Left renal cortex interstitium (tissue), 4 donors: ENCODE results near the gene PRKG1. TPM values are rescaled to one million over a fixed set of nuclear protein-coding genes. Genes with fewer than 3 reads are reported as not detected.
"Not testable (repeated sequence)": the region's sequence is repeated elsewhere in the genome, so short reads cannot be mapped to it uniquely, and the experiment has no call there.

Source experiments
- DNase-seq, 4 donors: peaks; one replicate each; pipeline ENCODE4 v3.0.0-alpha.2; 2013; ENCODE audit warnings: low read depth in 4 of 4, low spot score in 2 of 4, missing footprints in 1 of 4
- polyA plus RNA-seq, 4 donors: library from polyadenylated mRNA; unstranded; fragments of 120-200 nt; gene quantifications; one replicate each; pipeline ENCODE4 v1.2.1, GENCODE V29; 2013; ENCODE audit not compliant: insufficient read length in 4 of 4

Gene PRKG1
- polyA plus RNA-seq, 4 donors = 12.3 to 14.3 (median 13.4) TPM

GRCh38 chr10:51672039-51672535, 597.8 kb downstream of the PRKG1 start:
- no peak for DNase-seq

- no peak for DNase-seq
Measured at GRCh38 chr10:51675088-51675487, 600.8 kb downstream of the PRKG1 start.

GRCh38 chr10:51679841-51680240, 605.6 kb downstream of the PRKG1 start:
- DNase-seq = no peak

- DNase-seq = no peak
Measured at GRCh38 chr10:51683031-51683691, 608.9 kb downstream of the PRKG1 start.

- DNase-seq = no peak
Measured at GRCh38 chr10:51685768-51686167, 611.5 kb downstream of the PRKG1 start.

- DNase-seq = no peak
Measured at GRCh38 chr10:51687296-51687695, 613.0 kb downstream of the PRKG1 start.

- DNase-seq = not testable (repeated sequence)
Measured at GRCh38 chr10:51688826-51689225, 614.5 kb downstream of the PRKG1 start.

GRCh38 chr10:51689536-51689935, 615.2 kb downstream of the PRKG1 start:
- DNase-seq = no peak

GRCh38 chr10:51691135-51691534, 616.8 kb downstream of the PRKG1 start:
- DNase-seq = no peak

- DNase-seq = no peak
Measured at GRCh38 chr10:51694086-51694768, 619.9 kb downstream of the PRKG1 start.

GRCh38 chr10:51696251-51696650, 622.0 kb downstream of the PRKG1 start:
- no peak for DNase-seq

GRCh38 chr10:51698473-51699063, 624.3 kb downstream of the PRKG1 start:
- no peak for DNase-seq

- no peak for DNase-seq
Measured at GRCh38 chr10:51699145-51699474, 624.8 kb downstream of the PRKG1 start.

- peak; percentile 93 to 100 (median 95) for DNase-seq
Measured at GRCh38 chr10:51699475-51700227, 625.4 kb downstream of the PRKG1 start, which contains the start of gene CSTF2T. Gene CSTF2T (minus strand): TSS chr10:51699595. CDS start chr10:51699549, 46 bp downstream.

- DNase-seq = peak; percentile 36 to 45 (median 37)
Measured at GRCh38 chr10:51700228-51700817, 626.0 kb downstream of the PRKG1 start.

GRCh38 chr10:51705774-51706173, 631.5 kb downstream of the PRKG1 start:
- no peak for DNase-seq

GRCh38 chr10:51706225-51706624, 631.9 kb downstream of the PRKG1 start:
- no peak for DNase-seq

- no peak for DNase-seq
Measured at GRCh38 chr10:51707392-51707791, 633.1 kb downstream of the PRKG1 start.

GRCh38 chr10:51707821-51708424, 633.6 kb downstream of the PRKG1 start:
- DNase-seq = no peak

GRCh38 chr10:51708609-51709008, 634.3 kb downstream of the PRKG1 start:
- no peak for DNase-seq
